ENCODE data around the gene ANKRD34C.

GRCh38 chr15:79248183-79248582 lies 34.3 kb upstream of the ANKRD34C start:
- TF ChIP-seq, protein P1, sequence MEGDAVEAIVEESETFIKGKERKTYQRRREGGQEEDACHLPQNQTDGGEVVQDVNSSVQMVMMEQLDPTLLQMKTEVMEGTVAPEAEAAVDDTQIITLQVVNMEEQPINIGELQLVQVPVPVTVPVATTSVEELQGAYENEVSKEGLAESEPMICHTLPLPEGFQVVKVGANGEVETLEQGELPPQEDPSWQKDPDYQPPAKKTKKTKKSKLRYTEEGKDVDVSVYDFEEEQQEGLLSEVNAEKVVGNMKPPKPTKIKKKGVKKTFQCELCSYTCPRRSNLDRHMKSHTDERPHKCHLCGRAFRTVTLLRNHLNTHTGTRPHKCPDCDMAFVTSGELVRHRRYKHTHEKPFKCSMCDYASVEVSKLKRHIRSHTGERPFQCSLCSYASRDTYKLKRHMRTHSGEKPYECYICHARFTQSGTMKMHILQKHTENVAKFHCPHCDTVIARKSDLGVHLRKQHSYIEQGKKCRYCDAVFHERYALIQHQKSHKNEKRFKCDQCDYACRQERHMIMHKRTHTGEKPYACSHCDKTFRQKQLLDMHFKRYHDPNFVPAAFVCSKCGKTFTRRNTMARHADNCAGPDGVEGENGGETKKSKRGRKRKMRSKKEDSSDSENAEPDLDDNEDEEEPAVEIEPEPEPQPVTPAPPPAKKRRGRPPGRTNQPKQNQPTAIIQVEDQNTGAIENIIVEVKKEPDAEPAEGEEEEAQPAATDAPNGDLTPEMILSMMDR (IDR thresholded peaks at IDR 0.05; ENCODE audit: poor library complexity, severe bottlenecking): no peak
- no peak for TF ChIP-seq EZH2 (IDR thresholded peaks at IDR 0.05; ENCODE audit: borderline replicate concordance, insufficient read depth, low read length, poor library complexity, severe bottlenecking)
- no peak for TF ChIP-seq TAF1 (IDR thresholded peaks at IDR 0.05; ENCODE audit: low read depth)
- TF ChIP-seq RAD21 (conservative IDR thresholded peaks at IDR 0.05): no peak

Measured in neural cell (in vitro differentiated cells).